Stimulated activated CD4-positive, alpha-beta T cell treated with anti-CD3 and anti-CD28 coated beads, Interleukin-4, amount 100 ng/mL, for 1 hour (primary cell): ENCODE measurements around the gene NFS1.
"Not testable (repeated sequence)": the region's sequence is repeated elsewhere in the genome, so short reads cannot be mapped to it uniquely, and the experiment has no call there.

Experiments used
- DNase-seq: peaks from one replicate; pipeline ENCODE4 v3.0.0-alpha.2; 2020

The NFS1 gene

GRCh38 chr20:35699127-35699956 lies at the start of gene NFS1, which contains the start of gene ROMO1:
TSS of gene NFS1 (minus strand) at chr20:35699352. CDS start at chr20:35699288, 64 bp downstream.
TSS of gene ROMO1 (plus strand) at chr20:35699405. CDS start at chr20:35699633, 228 bp downstream.
- DNase-seq, result peak; percentile 88

- not testable (repeated sequence) for DNase-seq
These were observed 45.3 kb upstream of the NFS1 start for GRCh38 chr20:35744492-35744841.

- no peak for DNase-seq
These were observed 44.7 kb upstream of the NFS1 start for GRCh38 chr20:35743693-35744491.

GRCh38 chr20:35742741-35743523 lies 43.8 kb upstream of the NFS1 start:
- no peak for DNase-seq

GRCh38 chr20:35741892-35742740 lies 43.0 kb upstream of the NFS1 start, which contains the start of gene RBM39:
TSS of gene RBM39 (minus strand) at chr20:35742260. CDS start at chr20:35740874, 1,386 bp downstream.
- DNase-seq, result peak; percentile 97

GRCh38 chr20:35739294-35740163 lies 40.4 kb upstream of the NFS1 start:
- no peak for DNase-seq

- DNase-seq, result no peak
These were observed 39.4 kb upstream of the NFS1 start for GRCh38 chr20:35738410-35739179.

GRCh38 chr20:35737865-35738333 lies 38.7 kb upstream of the NFS1 start:
- no peak for DNase-seq

- DNase-seq, result no peak
These were observed 36.8 kb upstream of the NFS1 start for GRCh38 chr20:35735826-35736470.

- no peak for DNase-seq
These were observed 35.9 kb upstream of the NFS1 start for GRCh38 chr20:35734777-35735649.

- no peak for DNase-seq
These were observed 35.2 kb upstream of the NFS1 start for GRCh38 chr20:35734374-35734773.

- no peak for DNase-seq
These were observed 33.5 kb upstream of the NFS1 start for GRCh38 chr20:35732644-35732982.

- DNase-seq, result no peak
These were observed 32.9 kb upstream of the NFS1 start for GRCh38 chr20:35731862-35732643.

- no peak for DNase-seq
These were observed 32.3 kb upstream of the NFS1 start for GRCh38 chr20:35731469-35731788.

- DNase-seq, result no peak
These were observed 31.7 kb upstream of the NFS1 start for GRCh38 chr20:35730583-35731468.

- DNase-seq, result no peak
These were observed 30.9 kb upstream of the NFS1 start for GRCh38 chr20:35729836-35730582.
